ENCODE measurements around the gene NUDT3. TPM values are rescaled to one million over a fixed set of nuclear protein-coding genes. Genes with fewer than 3 reads are reported as not detected.
A peak's percentile ranks its signal among the peaks of the same experiment; 100 is the strongest.
"Not testable (repeated sequence)": the region's sequence is repeated elsewhere in the genome, so short reads cannot be mapped to it uniquely, and the experiment has no call there.

NUDT3 gene
- total RNA-seq, 4 donors from 2014 or later = 40.0 to 71.9 (median 50.6) TPM

GRCh38 chr6:34369385-34369784, 23.1 kb downstream of the NUDT3 start:
- ATAC-seq (no peak), DNase-seq (no peak)
- intact Hi-C loops (cut with DNase I; ENCODE audit: low total_unique reads) (no loop called here), in situ Hi-C loops (cut with MboI; ENCODE audit: low sequenced_read_pairs in 4 of 4) (no loop called here)
- H3K27ac ChIP-seq = peak overlapping the region; percentile 43 to 59 (median 58)
- no peak overlapping the region for H3K4me3 ChIP-seq
- H3K27me3 ChIP-seq = no peaks in the 10 kb centered on the region
- peaks cover 24 to 28% of the 10 kb centered on the region in 2 donors for H3K4me1 ChIP-seq
- H3K9me3 ChIP-seq = no peaks in the 10 kb centered on the region
- TF ChIP-seq CTCF (IDR thresholded peaks at IDR 0.05 in 4 of 5, conservative IDR thresholded peaks at IDR 0.05 in 1 of 5) (no peak), POLR2A (IDR thresholded peaks at IDR 0.05) (no peak)
- no peaks in the 10 kb centered on the region for H3K36me3 ChIP-seq

- DNase-seq (no peak), ATAC-seq (no peak)
- in situ Hi-C loops (cut with MboI; ENCODE audit: low sequenced_read_pairs in 4 of 4) (no loop called here), intact Hi-C loops (cut with DNase I; ENCODE audit: low total_unique reads) (no loop called here)
- Histone ChIP-seq H3K4me3 (no peak overlapping the region), H3K4me1 (peaks cover 39 to 44% of the 10 kb centered on the region in 2 donors), H3K27ac (peak overlapping the region in 3 of 4 donors; percentile 28 to 94 (median 85)), H3K9me3 (no peaks in the 10 kb centered on the region), H3K27me3 (no peaks in the 10 kb centered on the region), H3K36me3 (no peaks in the 10 kb centered on the region)
- TF ChIP-seq POLR2A (IDR thresholded peaks at IDR 0.05) = no peak
- TF ChIP-seq CTCF (IDR thresholded peaks at IDR 0.05 in 4 of 5, conservative IDR thresholded peaks at IDR 0.05 in 1 of 5) = no peak
Observed at GRCh38 chr6:34366639-34366921, 25.9 kb downstream of the NUDT3 start.

- H3K27me3 ChIP-seq; H3K4me3 ChIP-seq; H3K36me3 ChIP-seq; H3K9me3 ChIP-seq; ATAC-seq; intact Hi-C loops (cut with DNase I; ENCODE audit: low total_unique reads); in situ Hi-C loops (cut with MboI; ENCODE audit: low sequenced_read_pairs in 4 of 4); DNase-seq: not testable (repeated sequence)
- peak overlapping the region; percentile 85 to 94 (median 89) for H3K27ac ChIP-seq
- H3K4me1 ChIP-seq = peaks cover 44 to 48% of the 10 kb centered on the region in 2 donors
Observed at GRCh38 chr6:34365781-34366638, 26.5 kb downstream of the NUDT3 start.

GRCh38 chr6:34363681-34364075, 28.8 kb downstream of the NUDT3 start:
- intact Hi-C loops (cut with DNase I; ENCODE audit: low total_unique reads) = loop anchor here (2.0 kb wide), 1 partner anchor 87 kb away; no protein-coding TSS in a partner anchor
- in situ Hi-C loops (cut with MboI; ENCODE audit: low sequenced_read_pairs in 4 of 4); H3K36me3 ChIP-seq; DNase-seq; H3K27me3 ChIP-seq; H3K9me3 ChIP-seq: not testable (repeated sequence)
- Histone ChIP-seq H3K4me1 (peaks cover 51 to 55% of the 10 kb centered on the region in 2 donors), H3K4me3 (peak overlapping the region in 3 of 4 donors; percentile 13 to 38 (median 27)), H3K27ac (peak overlapping the region; percentile 85 to 94 (median 89))
- ATAC-seq = peak; percentile 29 to 42

GRCh38 chr6:34362909-34363680, 29.4 kb downstream of the NUDT3 start:
- intact Hi-C loops (cut with DNase I; ENCODE audit: low total_unique reads) = loop anchor here (2.0 kb wide), 1 partner anchor 86 kb away; no protein-coding TSS in a partner anchor
- Histone ChIP-seq H3K27me3 (no peaks in the 10 kb centered on the region), H3K9me3 (no peaks in the 10 kb centered on the region), H3K4me1 (peaks cover 56 to 61% of the 10 kb centered on the region in 2 donors), H3K27ac (peak overlapping the region; percentile 85 to 94 (median 89)), H3K4me3 (peak overlapping the region in 3 of 4 donors; percentile 13 to 38 (median 27)), H3K36me3 (no peaks in the 10 kb centered on the region)
- in situ Hi-C loops (cut with MboI; ENCODE audit: low sequenced_read_pairs in 4 of 4) = no loop called here
- ATAC-seq (peak; percentile 95 to 98), DNase-seq (peak; percentile 19 to 44)
- no peak for TF ChIP-seq POLR2A (IDR thresholded peaks at IDR 0.05)
- no peak for TF ChIP-seq CTCF (IDR thresholded peaks at IDR 0.05 in 4 of 5, conservative IDR thresholded peaks at IDR 0.05 in 1 of 5)

Measured in gastrocnemius medialis (tissue), 4 donors.